GM18870 (cell line): ENCODE results near the gene SLIT1.

Experiments used
- ATAC-seq: cut with Tn5 transposase; IDR thresholded peaks from one replicate; pipeline ENCODE4 v1.9.1; 2021; ENCODE audit warnings: moderate library complexity; ENCODE audit not compliant: unreplicated experiment

SLIT1 gene

GRCh38 chr10:97185326-97186058 is at the start of gene SLIT1:
SLIT1 (minus strand) TSS chr10:97185959; CDS start chr10:97185674, 285 bp downstream.
- ATAC-seq: no peak

GRCh38 chr10:97235353-97235752 is 49.6 kb upstream of the SLIT1 start:
- no peak for ATAC-seq

- no peak for ATAC-seq
These were observed 48.6 kb upstream of the SLIT1 start for GRCh38 chr10:97234400-97234799.

- ATAC-seq: no peak
These were observed 44.4 kb upstream of the SLIT1 start for GRCh38 chr10:97230146-97230545.

- no peak for ATAC-seq
These were observed 43.7 kb upstream of the SLIT1 start for GRCh38 chr10:97229322-97230015.

GRCh38 chr10:97228775-97229157 is 43.0 kb upstream of the SLIT1 start:
- no peak for ATAC-seq

GRCh38 chr10:97228130-97228774 is 42.5 kb upstream of the SLIT1 start:
- no peak for ATAC-seq

- ATAC-seq: no peak
These were observed 40.6 kb upstream of the SLIT1 start for GRCh38 chr10:97226398-97226797.

- no peak for ATAC-seq
These were observed 39.0 kb upstream of the SLIT1 start for GRCh38 chr10:97224483-97225435.

GRCh38 chr10:97222326-97222961 is 36.7 kb upstream of the SLIT1 start:
- no peak for ATAC-seq

- no peak for ATAC-seq
These were observed 34.6 kb upstream of the SLIT1 start for GRCh38 chr10:97220355-97220754.

GRCh38 chr10:97217299-97217698 is 31.5 kb upstream of the SLIT1 start:
- no peak for ATAC-seq

- ATAC-seq: no peak
These were observed 30.0 kb upstream of the SLIT1 start for GRCh38 chr10:97215619-97216260.

- ATAC-seq: no peak
These were observed 27.7 kb upstream of the SLIT1 start for GRCh38 chr10:97213431-97213830.

GRCh38 chr10:97211229-97211628 is 25.5 kb upstream of the SLIT1 start:
- ATAC-seq: no peak

- no peak for ATAC-seq
These were observed 24.8 kb upstream of the SLIT1 start for GRCh38 chr10:97210543-97210960.

- ATAC-seq: no peak
These were observed 22.1 kb upstream of the SLIT1 start for GRCh38 chr10:97207756-97208346.

- no peak for ATAC-seq
These were observed 21.4 kb upstream of the SLIT1 start for GRCh38 chr10:97207131-97207530.

- ATAC-seq: no peak
These were observed 19.3 kb upstream of the SLIT1 start for GRCh38 chr10:97204826-97205679.
